Activated T-cell treated with anti-CD3 and anti-CD28 coated beads, Interleukin-2, amount 50 U/mL, for 24 hours (primary cell): ENCODE results near the gene ATF7IP2.
"Not testable (repeated sequence)": the region's sequence is repeated elsewhere in the genome, so short reads cannot be mapped to it uniquely, and the experiment has no call there.

Source experiments
- DNase-seq: peaks from one replicate; pipeline ENCODE4 v3.0.0-alpha.2; 2020
- H3K27ac Mint-ChIP-seq: 2 replicates; pipeline ENCODE4 v1.8.0; 2020; ENCODE audit warnings: mild to moderate bottlenecking, mixed read lengths
- H3K27me3 Mint-ChIP-seq: 2 replicates; pipeline ENCODE4 v1.8.0; 2020; ENCODE audit warnings: mixed read lengths
- H3K36me3 Mint-ChIP-seq: 2 replicates; pipeline ENCODE4 v1.8.0; 2020; ENCODE audit warnings: low read depth, mixed read lengths
- H3K4me1 Mint-ChIP-seq: 2 replicates; pipeline ENCODE4 v1.8.0; 2020; ENCODE audit warnings: low read depth, mixed read lengths
- H3K4me3 Mint-ChIP-seq: 2 replicates; pipeline ENCODE4 v1.8.0; 2020; ENCODE audit warnings: mild to moderate bottlenecking, moderate library complexity, mixed read lengths
- H3K9me3 Mint-ChIP-seq: 2 replicates; pipeline ENCODE4 v1.8.0; 2020; ENCODE audit warnings: mixed read lengths

The ATF7IP2 gene, protein sequence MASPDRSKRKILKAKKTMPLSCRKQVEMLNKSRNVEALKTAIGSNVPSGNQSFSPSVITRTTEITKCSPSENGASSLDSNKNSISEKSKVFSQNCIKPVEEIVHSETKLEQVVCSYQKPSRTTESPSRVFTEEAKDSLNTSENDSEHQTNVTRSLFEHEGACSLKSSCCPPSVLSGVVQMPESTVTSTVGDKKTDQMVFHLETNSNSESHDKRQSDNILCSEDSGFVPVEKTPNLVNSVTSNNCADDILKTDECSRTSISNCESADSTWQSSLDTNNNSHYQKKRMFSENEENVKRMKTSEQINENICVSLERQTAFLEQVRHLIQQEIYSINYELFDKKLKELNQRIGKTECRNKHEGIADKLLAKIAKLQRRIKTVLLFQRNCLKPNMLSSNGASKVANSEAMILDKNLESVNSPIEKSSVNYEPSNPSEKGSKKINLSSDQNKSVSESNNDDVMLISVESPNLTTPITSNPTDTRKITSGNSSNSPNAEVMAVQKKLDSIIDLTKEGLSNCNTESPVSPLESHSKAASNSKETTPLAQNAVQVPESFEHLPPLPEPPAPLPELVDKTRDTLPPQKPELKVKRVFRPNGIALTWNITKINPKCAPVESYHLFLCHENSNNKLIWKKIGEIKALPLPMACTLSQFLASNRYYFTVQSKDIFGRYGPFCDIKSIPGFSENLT

GRCh38 chr16:10385725-10386516 is at the start of gene ATF7IP2:
ATF7IP2 (plus strand) TSS chr16:10386061; CDS start chr16:10430621, 44,560 bp downstream.
- peak within 1 kb of the TSS; percentile 96 for H3K27ac Mint-ChIP-seq
- peaks cover 4% of the 10 kb centered on the region for H3K9me3 Mint-ChIP-seq
- DNase-seq = peak; percentile 92
- no peaks in the 10 kb centered on the region for H3K27me3 Mint-ChIP-seq
- H3K4me1 Mint-ChIP-seq = peaks cover 46% of the 10 kb centered on the region
- peaks cover 47% of the 10 kb centered on the region for H3K36me3 Mint-ChIP-seq
- H3K4me3 Mint-ChIP-seq = peak within 1 kb of the TSS; percentile 95

DNA sequence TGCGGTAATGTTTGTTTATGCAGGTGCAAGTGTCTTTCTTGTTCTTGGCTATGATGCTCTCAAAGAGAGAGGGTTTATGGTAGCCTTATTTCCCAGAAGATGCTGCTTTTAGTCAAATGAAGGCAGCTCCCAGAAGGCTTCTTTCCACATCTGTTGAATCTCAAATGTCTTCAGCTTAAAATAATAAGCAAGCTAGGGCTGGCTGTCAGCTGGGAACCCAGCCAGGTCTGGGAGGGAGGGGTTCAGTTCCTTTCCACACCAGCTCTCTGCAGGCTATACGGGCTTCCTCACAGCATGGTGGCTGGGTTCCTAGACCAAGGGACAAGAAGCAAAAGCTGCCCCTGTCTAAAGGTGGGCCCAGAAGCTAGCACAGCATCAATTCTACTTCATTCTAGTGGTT is 47.4 kb upstream of the ATF7IP2 start:
- Mint-ChIP-seq H3K4me1 (peaks cover 10% of the 10 kb centered on the region), H3K4me3 (no peak overlapping the region), H3K27me3 (no peaks in the 10 kb centered on the region), H3K27ac (no peak overlapping the region), H3K36me3 (peaks cover 6% of the 10 kb centered on the region), H3K9me3 (peaks cover 23% of the 10 kb centered on the region)
- DNase-seq = no peak

DNA sequence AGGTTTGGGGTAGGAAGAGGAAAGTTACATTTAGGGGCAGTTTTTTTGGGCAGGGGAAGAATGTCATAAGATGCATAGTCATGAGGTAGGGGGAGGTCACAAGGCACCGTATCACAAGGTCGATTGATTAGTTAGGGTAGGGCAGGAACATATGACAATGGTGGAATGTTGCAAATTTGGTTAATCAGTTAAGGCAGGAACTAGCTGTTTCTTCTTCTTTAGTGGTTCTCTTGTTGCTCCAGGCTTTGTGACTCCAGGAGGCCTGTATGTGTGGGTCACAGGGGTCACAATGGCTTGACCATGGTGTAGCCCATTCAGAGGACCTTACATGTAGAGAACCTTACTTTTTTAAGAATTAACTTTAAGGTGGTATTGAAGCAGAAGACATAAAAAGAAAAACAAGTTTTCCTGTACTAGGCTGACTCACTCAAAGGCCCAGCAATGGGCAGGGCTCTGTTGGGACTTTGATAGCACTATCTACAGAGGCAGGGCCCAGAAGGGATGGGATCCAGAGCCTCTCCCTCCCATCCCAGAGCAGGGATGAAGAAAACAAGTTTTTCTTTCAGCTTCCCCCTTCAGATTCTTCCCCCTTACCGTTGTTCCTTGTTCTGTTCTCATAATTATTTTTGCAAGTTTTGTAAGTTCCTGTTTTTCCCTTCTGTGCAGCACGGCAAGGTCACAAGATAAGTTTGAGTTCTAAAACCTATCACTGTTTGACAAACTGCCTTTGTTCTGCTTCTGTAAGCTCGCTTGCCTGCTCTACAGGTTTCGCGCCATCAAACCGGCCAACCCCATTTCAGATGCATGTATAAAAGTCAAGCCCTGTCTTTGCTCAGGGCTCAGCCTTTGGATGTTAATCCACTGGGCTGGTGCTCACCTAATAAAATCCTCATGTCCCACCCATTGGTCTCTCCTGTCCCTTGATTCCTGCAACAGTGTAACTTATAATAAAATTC is 45.8 kb upstream of the ATF7IP2 start:
- H3K9me3 Mint-ChIP-seq = peaks cover 27% of the 10 kb centered on the region
- no peak overlapping the region for H3K27ac Mint-ChIP-seq
- H3K36me3 Mint-ChIP-seq = peaks cover 6% of the 10 kb centered on the region
- DNase-seq = no peak
- no peaks in the 10 kb centered on the region for H3K27me3 Mint-ChIP-seq
- H3K4me1 Mint-ChIP-seq = no peaks in the 10 kb centered on the region
- H3K4me3 Mint-ChIP-seq = no peak overlapping the region

- H3K4me1 Mint-ChIP-seq = no peaks in the 10 kb centered on the region
- H3K36me3 Mint-ChIP-seq = peaks cover 6% of the 10 kb centered on the region
- H3K9me3 Mint-ChIP-seq = peaks cover 31% of the 10 kb centered on the region
- no peak for DNase-seq
- H3K27me3 Mint-ChIP-seq = no peaks in the 10 kb centered on the region
- H3K4me3 Mint-ChIP-seq = no peak overlapping the region
- H3K27ac Mint-ChIP-seq = no peak overlapping the region
These were observed 42.6 kb upstream of the ATF7IP2 start for GRCh38 chr16:10343124-10343760.

DNA sequence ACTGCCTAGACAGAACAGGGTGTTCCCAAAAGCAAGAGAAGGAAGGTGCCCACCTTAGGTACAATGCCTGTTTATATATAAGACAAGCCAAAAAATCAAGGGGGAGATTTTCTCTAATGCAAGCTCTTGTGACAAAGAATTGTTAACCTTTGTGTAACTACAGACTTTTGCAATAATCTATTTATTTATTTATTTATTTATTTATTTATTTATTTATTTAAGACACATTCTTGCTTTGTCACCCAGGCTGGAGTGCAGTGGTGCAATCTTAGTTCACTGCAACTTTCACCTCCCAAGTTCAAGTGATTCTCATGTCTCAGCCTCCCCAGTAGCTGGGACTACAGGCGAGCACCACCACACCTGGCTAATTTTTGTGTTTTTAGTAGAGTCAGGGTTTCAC is 41.2 kb upstream of the ATF7IP2 start:
- not testable (repeated sequence) for H3K27me3 Mint-ChIP-seq

DNA sequence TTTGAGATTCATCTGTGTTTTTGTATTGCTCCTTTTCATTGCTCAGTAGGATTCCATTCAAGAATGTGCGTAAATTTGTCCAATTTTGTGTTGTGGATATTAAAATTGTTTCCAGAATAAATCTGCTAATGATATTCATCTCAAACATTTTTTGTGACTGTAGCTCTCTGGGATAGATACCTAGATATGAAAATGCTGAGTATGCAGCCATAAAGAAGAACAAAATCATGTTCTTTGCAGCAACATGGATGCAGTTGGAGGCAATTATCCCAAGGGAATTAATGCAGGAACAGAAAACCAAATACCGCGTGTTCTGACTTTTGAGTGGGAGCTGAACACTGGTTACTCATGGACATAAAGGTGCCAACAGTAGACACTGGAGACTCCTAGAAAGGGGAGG is 40.2 kb upstream of the ATF7IP2 start:
- H3K27me3 Mint-ChIP-seq = no peaks in the 10 kb centered on the region
- H3K36me3 Mint-ChIP-seq = peaks cover 1% of the 10 kb centered on the region
- no peak overlapping the region for H3K4me3 Mint-ChIP-seq
- H3K9me3 Mint-ChIP-seq = peaks cover 21% of the 10 kb centered on the region
- H3K4me1 Mint-ChIP-seq = no peaks in the 10 kb centered on the region
- H3K27ac Mint-ChIP-seq = no peak overlapping the region
- no peak for DNase-seq

More for the DNA sequence above, 41.2 kb upstream of the ATF7IP2 start:
- not testable (repeated sequence) for DNase-seq, H3K4me3 Mint-ChIP-seq, H3K4me1 Mint-ChIP-seq, H3K27ac Mint-ChIP-seq, H3K36me3 Mint-ChIP-seq
- H3K9me3 Mint-ChIP-seq = peaks cover 28% of the 10 kb centered on the region

- peaks cover 4% of the 10 kb centered on the region for H3K9me3 Mint-ChIP-seq
- DNase-seq = no peak
- no peak overlapping the region for H3K4me3 Mint-ChIP-seq
- H3K4me1 Mint-ChIP-seq = no peaks in the 10 kb centered on the region
- no peaks in the 10 kb centered on the region for H3K27me3 Mint-ChIP-seq
- no peaks in the 10 kb centered on the region for H3K36me3 Mint-ChIP-seq
- no peak overlapping the region for H3K27ac Mint-ChIP-seq
These were observed 36.0 kb upstream of the ATF7IP2 start for GRCh38 chr16:10349851-10350250.

- Mint-ChIP-seq H3K9me3 (no peaks in the 10 kb centered on the region), H3K27ac (no peak overlapping the region), H3K4me3 (no peak overlapping the region), H3K36me3 (no peaks in the 10 kb centered on the region), H3K4me1 (no peaks in the 10 kb centered on the region), H3K27me3 (no peaks in the 10 kb centered on the region)
- no peak for DNase-seq
These were observed 33.6 kb upstream of the ATF7IP2 start for GRCh38 chr16:10352262-10352661.

GRCh38 chr16:10355589-10355988 is 30.3 kb upstream of the ATF7IP2 start:
- no peak overlapping the region for H3K27ac Mint-ChIP-seq
- no peak for DNase-seq
- H3K4me1 Mint-ChIP-seq = no peaks in the 10 kb centered on the region
- no peaks in the 10 kb centered on the region for H3K27me3 Mint-ChIP-seq
- H3K4me3 Mint-ChIP-seq = no peak overlapping the region
- no peaks in the 10 kb centered on the region for H3K9me3 Mint-ChIP-seq
- no peaks in the 10 kb centered on the region for H3K36me3 Mint-ChIP-seq

DNA sequence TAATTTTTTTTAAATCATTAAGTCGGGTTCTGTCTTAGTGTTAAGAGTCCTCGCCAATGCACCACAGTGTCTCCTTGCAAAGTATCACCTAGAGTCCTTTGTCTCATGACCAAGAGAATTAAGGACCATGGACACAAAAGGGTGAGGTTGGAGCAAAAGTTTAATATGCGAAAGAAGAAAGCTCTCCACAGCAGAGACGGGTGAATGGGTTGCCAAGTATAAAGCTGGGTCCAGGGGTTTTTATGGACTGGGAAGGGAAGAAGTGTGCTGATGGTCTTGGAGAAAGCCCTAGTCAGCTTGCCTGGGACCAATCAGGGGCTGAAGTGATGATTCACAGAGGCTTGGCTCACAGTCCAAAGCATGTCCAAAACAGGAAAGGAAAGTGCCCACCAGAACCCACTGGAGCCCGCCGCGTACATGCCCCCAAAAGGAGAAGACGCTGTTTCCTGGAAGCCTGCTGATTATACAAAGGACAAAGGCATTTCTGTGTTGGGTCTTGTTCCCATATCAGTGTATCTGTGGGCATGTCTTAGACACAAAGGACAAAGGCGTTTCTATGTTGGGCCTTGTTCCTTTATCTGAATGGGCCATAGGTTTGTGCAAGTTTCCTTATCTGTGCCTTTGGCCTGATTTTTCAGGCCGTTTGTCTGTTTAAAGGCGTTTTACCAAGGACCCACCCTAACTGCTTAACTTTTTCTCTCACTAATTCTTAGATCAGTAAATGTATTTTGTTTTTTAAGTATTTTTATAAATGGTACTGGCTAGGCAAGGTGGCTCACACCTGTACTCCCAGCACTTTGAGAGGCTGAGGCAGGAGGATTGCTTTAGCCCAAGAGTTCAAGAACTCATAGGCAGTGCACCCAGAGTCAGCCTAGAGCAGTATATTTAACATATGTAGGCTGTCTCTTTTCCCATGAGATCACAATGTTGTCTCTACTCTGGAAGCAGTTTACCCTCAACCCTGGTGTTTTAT is 28.7 kb upstream of the ATF7IP2 start:
- no peaks in the 10 kb centered on the region for H3K27me3 Mint-ChIP-seq
- no peaks in the 10 kb centered on the region for H3K36me3 Mint-ChIP-seq
- H3K4me3 Mint-ChIP-seq = no peak overlapping the region
- H3K4me1 Mint-ChIP-seq = peaks cover 3% of the 10 kb centered on the region
- H3K9me3 Mint-ChIP-seq = peaks cover 2% of the 10 kb centered on the region
- no peak overlapping the region for H3K27ac Mint-ChIP-seq
- no peak for DNase-seq

DNA sequence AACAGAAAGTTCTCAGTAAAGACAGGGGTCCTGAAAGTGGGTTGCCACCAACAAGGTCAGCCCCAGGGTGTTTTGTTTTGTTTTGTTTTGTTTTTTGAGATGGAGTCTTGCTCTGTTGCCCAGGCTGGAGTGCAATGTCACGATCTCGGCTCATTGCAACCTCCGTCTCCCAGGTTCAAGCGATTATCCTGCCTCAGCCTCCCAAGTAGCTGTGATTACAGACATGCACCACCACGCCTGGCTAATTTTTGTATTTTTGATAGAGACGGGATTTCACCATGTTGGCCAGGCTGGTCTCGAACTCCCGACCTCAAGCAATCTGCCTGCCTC is 24.1 kb upstream of the ATF7IP2 start:
- not testable (repeated sequence) for H3K36me3 Mint-ChIP-seq, H3K9me3 Mint-ChIP-seq, DNase-seq, H3K27ac Mint-ChIP-seq, H3K4me3 Mint-ChIP-seq, H3K27me3 Mint-ChIP-seq
- peaks cover 12% of the 10 kb centered on the region for H3K4me1 Mint-ChIP-seq

GRCh38 chr16:10362077-10362863 is 23.6 kb upstream of the ATF7IP2 start:
- Mint-ChIP-seq H3K4me3 (no peak overlapping the region), H3K27ac (peak overlapping the region; percentile 59)

More at GRCh38 chr16:10362077-10362863, 23.6 kb upstream of the ATF7IP2 start:
- no peak for DNase-seq
- Mint-ChIP-seq H3K4me1 (peaks cover 12% of the 10 kb centered on the region), H3K9me3 (peaks cover 2% of the 10 kb centered on the region), H3K36me3 (no peaks in the 10 kb centered on the region), H3K27me3 (no peaks in the 10 kb centered on the region)
